Tongue (tissue), 2 donors: ENCODE results near the gene SIVA1. TPM values are rescaled to one million over a fixed set of nuclear protein-coding genes. Genes with fewer than 3 reads are reported as not detected.
"Not testable (repeated sequence)": the region's sequence is repeated elsewhere in the genome, so short reads cannot be mapped to it uniquely, and the experiment has no call there.

Source experiments
- DNase-seq: peaks from one replicate; pipeline ENCODE4 v3.0.0-alpha.2; 2015
- total RNA-seq: library from RNA; depleted of rRNA; stranded (reverse); fragments of >200 nt; gene quantifications from one replicate; pipeline ENCODE4 v1.2.3, GENCODE V29; 2014

The SIVA1 gene
- total RNA-seq, 1 donor from 2014 or later: 223 TPM

DNA sequence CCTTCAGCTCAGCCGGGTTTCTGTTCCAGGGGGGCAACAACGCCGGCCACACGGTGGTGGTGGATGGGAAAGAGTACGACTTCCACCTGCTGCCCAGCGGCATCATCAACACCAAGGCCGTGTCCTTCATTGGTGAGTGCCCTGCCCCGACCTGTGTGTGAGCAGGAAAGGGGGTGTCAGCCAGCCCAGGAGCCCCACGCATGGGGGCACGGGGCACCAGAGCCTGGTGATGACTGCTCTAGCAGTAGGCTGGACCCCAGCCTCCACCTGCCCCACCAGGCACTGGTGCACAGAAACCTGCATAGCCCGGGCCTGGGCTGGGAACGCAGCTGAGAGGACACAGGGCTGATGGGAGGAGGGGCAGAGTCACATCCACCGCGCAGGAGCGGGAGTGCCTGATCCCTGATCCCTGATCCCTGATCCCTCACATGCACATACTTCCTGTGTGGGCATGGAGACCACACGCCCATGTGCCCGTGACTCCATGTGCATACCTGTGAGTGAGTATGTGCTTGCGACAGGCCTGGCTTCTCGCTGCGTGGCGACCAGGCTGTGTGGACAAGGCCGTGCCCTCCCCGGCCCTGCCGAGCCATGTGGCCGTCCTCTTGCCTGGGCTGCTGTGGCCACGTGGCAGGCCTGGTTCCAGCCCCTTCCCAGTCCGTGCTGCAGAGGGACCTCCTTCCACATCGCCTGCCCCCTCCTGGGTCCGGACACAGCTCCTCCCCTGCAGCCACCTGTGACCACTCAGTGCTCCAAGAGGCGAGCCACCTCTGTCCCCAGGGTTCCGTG lies 17.8 kb upstream of the SIVA1 start:
- DNase-seq: no peak

DNA sequence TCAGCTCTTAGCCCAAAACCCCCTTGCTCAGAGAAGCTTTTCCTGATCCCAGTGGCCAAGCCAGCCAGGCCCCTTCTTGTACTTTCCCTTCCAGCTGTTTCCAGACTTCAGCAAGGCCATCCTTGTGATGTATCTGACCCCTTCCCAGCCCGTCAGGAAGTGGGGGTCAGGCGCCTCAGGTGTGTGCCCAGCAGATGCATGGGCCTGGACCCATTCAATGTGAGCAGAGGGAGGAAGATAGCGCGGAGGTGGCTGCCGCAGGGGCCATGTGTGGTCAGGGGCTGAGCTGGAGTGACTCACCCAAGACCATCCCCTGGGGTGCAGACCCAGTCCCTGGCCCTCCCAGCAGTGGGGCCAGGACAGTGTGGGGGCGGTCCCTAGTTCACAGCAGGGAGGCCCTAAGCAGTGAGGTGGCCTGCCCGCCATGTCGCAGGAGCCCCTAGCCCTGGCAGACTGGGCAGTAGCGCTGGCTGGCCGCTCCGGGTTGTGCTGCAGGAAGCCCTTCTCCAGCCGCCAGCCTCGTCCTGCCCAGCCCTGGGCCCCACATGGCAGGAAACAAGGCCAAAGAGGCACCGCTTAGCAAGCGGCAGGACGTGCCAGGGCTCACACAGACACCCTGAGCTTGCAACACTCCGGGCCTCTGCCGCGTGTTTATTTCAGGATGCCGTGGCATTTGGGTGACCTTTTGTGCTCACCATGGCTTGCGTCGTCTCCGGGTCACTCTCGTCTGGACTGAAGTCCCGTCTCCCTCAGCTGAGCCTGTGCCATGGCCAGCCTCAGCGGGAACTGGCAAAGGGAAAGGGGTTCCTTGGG lies 16.9 kb upstream of the SIVA1 start:
- peak; percentile 68 for DNase-seq

- DNase-seq: no peak
Measured at GRCh38 chr14:104738375-104739019, 14.4 kb upstream of the SIVA1 start.

DNA sequence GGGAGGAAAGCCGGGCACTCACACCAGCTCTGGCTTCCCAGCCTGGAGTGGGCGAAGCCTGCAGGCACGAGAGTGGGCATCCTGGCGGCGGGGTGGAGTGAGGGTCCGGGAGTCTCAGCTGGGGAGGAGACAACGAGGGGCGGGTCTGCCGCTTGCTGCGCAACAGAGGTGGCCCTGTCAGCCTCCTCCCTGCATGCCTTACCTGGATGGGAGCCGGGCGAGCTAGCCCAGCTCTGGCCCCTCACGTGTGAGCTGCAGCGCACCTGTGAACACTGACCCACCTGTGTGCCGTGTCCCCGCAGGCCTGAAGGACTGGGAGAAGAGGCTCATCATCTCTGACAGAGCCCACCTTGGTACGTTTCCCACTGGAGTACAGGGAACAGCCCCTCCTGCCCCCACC lies 13.9 kb upstream of the SIVA1 start:
- DNase-seq: no peak

GRCh38 chr14:104739546-104740516 lies 13.1 kb upstream of the SIVA1 start:
- DNase-seq: no peak

DNA sequence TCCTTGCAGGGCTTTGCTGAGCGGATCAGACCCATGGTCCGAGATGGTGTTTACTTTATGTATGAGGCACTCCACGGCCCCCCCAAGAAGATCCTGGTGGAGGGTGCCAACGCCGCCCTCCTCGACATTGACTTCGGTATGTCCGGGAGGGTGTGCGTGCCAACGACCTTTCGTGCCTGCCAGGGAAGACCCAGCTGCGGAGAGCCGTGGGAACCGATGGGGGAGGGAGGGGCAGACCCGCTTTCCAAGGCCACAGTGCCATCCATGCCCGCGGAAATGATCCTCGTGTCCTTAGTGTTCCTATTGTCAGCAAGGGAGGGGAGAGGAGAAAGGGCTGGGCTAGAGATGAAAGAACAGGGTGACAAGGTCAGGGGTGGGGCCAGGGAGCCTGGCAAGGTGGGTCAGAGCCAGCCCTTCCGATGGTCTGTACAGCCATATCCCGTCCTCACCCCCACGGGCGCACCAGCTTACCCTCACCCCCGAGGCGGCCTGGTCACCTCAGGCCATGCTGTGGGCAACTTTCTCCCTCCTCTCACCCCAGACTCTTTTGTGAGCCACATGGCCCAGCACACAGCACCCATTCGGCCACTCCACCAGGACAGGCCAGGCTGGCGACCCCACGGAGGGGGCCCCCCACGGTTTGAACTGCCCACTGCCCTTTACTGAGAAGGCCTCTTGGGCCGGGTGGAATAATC lies 11.7 kb upstream of the SIVA1 start:
- no peak for DNase-seq

GRCh38 chr14:104741803-104742251 lies 11.1 kb upstream of the SIVA1 start:
- DNase-seq: no peak

DNA sequence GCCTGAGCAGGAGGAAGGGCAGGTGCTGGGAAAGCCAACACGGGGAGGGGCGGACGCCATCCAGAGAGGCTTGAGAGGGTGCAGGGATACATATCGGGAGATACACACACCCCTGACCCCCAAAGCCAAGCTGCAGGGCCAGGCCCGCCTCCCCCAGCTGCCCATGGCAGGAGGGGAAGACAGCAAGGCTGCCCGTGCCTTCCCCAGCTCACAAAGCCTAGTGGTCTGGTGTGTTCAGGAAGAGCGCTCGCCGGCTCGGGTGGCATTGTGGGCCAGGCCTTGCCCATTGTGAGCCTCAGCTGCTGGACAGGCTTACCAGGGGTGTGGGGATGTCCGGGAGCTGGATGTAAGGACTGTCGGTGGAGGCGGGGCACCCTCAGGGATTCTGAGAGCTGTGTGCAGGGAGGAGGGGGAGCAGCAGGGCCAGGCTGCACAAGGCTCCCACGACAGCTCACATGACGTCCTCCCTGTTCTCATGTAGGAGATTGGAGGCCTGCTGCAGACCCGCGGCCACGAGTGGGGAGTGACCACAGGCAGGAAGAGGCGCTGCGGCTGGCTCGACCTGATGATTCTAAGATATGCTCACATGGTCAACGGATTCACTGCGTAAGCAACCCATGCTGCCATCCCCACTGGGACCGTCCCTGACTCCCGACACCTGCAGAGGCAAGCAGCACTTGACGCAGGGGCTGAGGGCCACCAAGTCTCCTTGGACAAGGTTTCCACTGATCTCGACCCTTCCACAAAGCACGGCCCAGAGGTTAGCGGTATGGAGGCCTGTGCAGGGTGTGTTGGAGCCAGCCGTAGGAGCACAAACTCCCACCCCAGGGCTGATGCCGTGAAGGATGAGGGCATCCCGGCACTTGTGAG lies 10.1 kb upstream of the SIVA1 start:
- no peak for DNase-seq

GRCh38 chr14:104743461-104744380 lies 9.2 kb upstream of the SIVA1 start:
- no peak for DNase-seq

- DNase-seq: no peak
Measured at GRCh38 chr14:104744484-104744883, 8.5 kb upstream of the SIVA1 start.

- no peak for DNase-seq
Measured at GRCh38 chr14:104745431-104745830, 7.5 kb upstream of the SIVA1 start.

GRCh38 chr14:104746071-104746545 lies 6.8 kb upstream of the SIVA1 start:
- no peak for DNase-seq

GRCh38 chr14:104746934-104747481 lies 5.9 kb upstream of the SIVA1 start:
- DNase-seq: peak; percentile 79

- no peak for DNase-seq
Measured at GRCh38 chr14:104747876-104748275, 5.1 kb upstream of the SIVA1 start.

- peak; percentile 80 for DNase-seq
Measured at GRCh38 chr14:104749111-104749649, 3.8 kb upstream of the SIVA1 start.

DNA sequence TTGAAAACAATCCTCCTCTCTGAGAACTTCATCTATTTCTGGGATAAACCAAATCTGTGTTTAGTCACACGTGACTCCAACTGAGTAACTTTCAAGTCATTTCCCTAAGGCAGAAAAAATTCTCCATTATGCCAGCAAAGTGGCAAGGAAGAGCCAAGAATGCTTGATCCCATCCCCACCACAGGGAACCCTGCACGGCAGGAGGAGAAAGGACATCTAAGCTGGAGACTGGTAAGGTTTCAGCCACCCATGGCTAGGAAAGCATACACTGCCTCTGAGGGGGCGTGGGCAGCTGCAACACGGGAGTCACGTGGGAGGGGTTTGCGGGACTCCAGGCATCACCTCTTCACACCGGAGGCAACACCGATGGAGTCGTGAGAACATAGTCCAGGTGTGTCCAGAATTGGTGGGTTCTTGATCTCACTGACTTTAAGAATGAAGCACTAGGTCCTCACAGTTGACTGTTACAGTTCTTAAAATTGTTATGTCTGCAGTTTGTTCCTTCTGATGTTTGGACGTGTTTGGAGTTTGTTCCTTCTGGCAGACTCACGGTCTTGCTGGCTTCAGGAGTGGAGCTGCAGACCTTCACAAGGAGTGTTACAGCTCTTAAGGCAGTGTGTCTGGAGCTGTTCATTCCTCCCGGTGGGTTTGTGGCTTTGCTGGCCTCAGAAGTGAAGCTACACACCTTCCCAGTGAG lies 2.7 kb upstream of the SIVA1 start:
- DNase-seq: peak; percentile 55

GRCh38 chr14:104750753-104751057 lies 2.2 kb upstream of the SIVA1 start:
- DNase-seq: not testable (repeated sequence)
